CD8-positive, alpha-beta memory T cell (primary cell): ENCODE results near the gene PSKH1. TPM values are rescaled to one million over a fixed set of nuclear protein-coding genes. Genes with fewer than 3 reads are reported as not detected.

ENCODE experiments used
- CTCF ChIA-PET: fragments of 350-600 bp; sonication (Branson Sonifier 250); formaldehyde crosslinking; loops from one replicate; lab custom pipeline; 2021; ENCODE audit warnings: antibody characterized with exemption; lab: Charles Lee
- POLR2A ChIA-PET: fragments of 350-600 bp; sonication (Branson Sonifier 250); formaldehyde crosslinking; loops from one replicate; lab custom pipeline; 2021; ENCODE audit warnings: antibody characterized with exemption; lab: Charles Lee
- DNase-seq, 5 donors: peaks; one replicate each; pipeline versions ENCODE4 v3.0.0 to v3.0.0-alpha.2; 2020 to 2022; ENCODE audit warnings: mixed read lengths in 1 of 5
- H3K27ac ChIP-seq: one replicate; pipeline ENCODE4 v1.7.0; 2013; ENCODE audit warnings: low read depth, mild to moderate bottlenecking, low read length, moderate library complexity
- H3K27me3 ChIP-seq: 2 replicates; pipeline ENCODE4 v1.7.0; 2013; ENCODE audit warnings: low read length, mild to moderate bottlenecking; ENCODE audit not compliant: insufficient read depth, poor library complexity, severe bottlenecking
- H3K36me3 ChIP-seq: 2 replicates; pipeline ENCODE4 v1.7.0; 2013; ENCODE audit warnings: mild to moderate bottlenecking, low read length, moderate library complexity; ENCODE audit not compliant: insufficient read depth
- H3K4me1 ChIP-seq: 2 replicates; pipeline ENCODE4 v1.7.0; 2013; ENCODE audit warnings: mild to moderate bottlenecking, low read length, moderate library complexity; ENCODE audit not compliant: insufficient read depth
- H3K4me3 ChIP-seq: 2 replicates; pipeline ENCODE4 v1.7.0; 2013; ENCODE audit warnings: mild to moderate bottlenecking, low read length
- H3K9me3 ChIP-seq: 2 replicates; pipeline ENCODE4 v1.7.0; 2013; ENCODE audit warnings: mild to moderate bottlenecking, low read length
- H3K27ac Mint-ChIP-seq, 8 donors: one replicate each; pipeline ENCODE4 v1.8.0; 2020 to 2021; ENCODE audit warnings: mixed read lengths in 8 of 8, mild to moderate bottlenecking in 6 of 8, inconsistent platforms in 3 of 8, moderate library complexity in 3 of 8
- H3K27me3 Mint-ChIP-seq, 2 donors: one replicate each; pipeline ENCODE4 v1.8.0; 2020 to 2021; ENCODE audit warnings: mixed read lengths in 2 of 2, mild to moderate bottlenecking in 1 of 2, moderate library complexity in 1 of 2
- H3K36me3 Mint-ChIP-seq, 3 donors: one replicate each; pipeline ENCODE4 v1.8.0; 2020 to 2021; ENCODE audit warnings: mixed read lengths in 3 of 3, inconsistent platforms in 1 of 3, mild to moderate bottlenecking in 1 of 3
- H3K4me1 Mint-ChIP-seq, 3 donors: one replicate each; pipeline ENCODE4 v1.8.0; 2020 to 2021; ENCODE audit warnings: mixed read lengths in 3 of 3, inconsistent platforms in 1 of 3, mild to moderate bottlenecking in 1 of 3
- H3K4me3 Mint-ChIP-seq, 7 donors: one replicate each; pipeline ENCODE4 v1.8.0; 2020 to 2021; ENCODE audit warnings: mixed read lengths in 7 of 7, mild to moderate bottlenecking in 6 of 7, moderate library complexity in 4 of 7, inconsistent platforms in 2 of 7
- H3K9me3 Mint-ChIP-seq, 5 donors: one replicate each; pipeline ENCODE4 v1.8.0; 2020 to 2022; ENCODE audit warnings: mixed read lengths in 5 of 5, mild to moderate bottlenecking in 3 of 5, moderate library complexity in 2 of 5, inconsistent platforms in 1 of 5
- polyA plus RNA-seq: library from polyadenylated mRNA; unstranded; fragments of 300-500 nt; fragmentation: Illumina TruSeq; gene quantifications from one replicate; pipeline ENCODE4 v1.2.3, GENCODE V29; 2021
- total RNA-seq, 2 experiments: library from RNA; stranded (reverse); gene quantifications; one replicate each; pipeline ENCODE4 v1.2.3, GENCODE V29; 2021

The PSKH1 gene
- total and polyA plus RNA-seq, 3 experiments from 2014 or later, result 13.6 to 27.0 (median 14.5) TPM

DNA sequence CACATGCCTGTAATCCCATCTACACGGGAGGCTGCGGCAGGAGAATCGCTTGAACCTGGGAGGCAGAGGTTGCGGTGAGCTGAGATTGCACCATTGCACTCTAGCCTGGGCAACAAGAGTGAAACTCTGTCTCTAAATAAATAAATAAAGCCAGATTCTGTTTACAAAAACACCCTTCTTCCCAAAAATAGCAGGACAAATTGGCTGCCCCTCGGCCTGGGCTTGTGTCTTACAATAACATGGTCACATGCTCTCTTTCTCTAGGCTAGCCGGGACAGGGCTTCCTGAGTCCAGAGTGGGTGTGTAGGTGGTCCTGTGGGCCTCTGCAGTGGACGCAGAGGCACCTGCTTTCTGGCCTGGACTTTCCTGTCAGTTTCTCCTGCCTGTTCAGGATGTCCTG, 23.4 kb upstream of the PSKH1 start:
- H3K4me1 ChIP-seq, result peaks cover 19% of the 10 kb centered on the region
- no peaks in the 10 kb centered on the region for H3K9me3 Mint-ChIP-seq
- H3K9me3 ChIP-seq, result no peaks in the 10 kb centered on the region
- H3K4me3 ChIP-seq, result no peak overlapping the region
- no peaks in the 10 kb centered on the region for H3K27me3 ChIP-seq
- H3K36me3 Mint-ChIP-seq, result peaks cover 0 to 59% (median 7%) of the 10 kb centered on the region in 3 donors
- DNase-seq, result no peak
- H3K27ac ChIP-seq, result no peak overlapping the region
- CTCF ChIA-PET, result interaction anchor here (1.7 kb wide), 1 partner anchor 14 kb away, joined by 5 read pairs; no protein-coding TSS in a partner anchor
- H3K4me1 Mint-ChIP-seq, result peaks cover 19 to 24% (median 23%) of the 10 kb centered on the region in 3 donors
- POLR2A ChIA-PET, result interaction anchor here (0.6 kb wide), 1 partner anchor 16 kb away, joined by 3 read pairs; no protein-coding TSS in a partner anchor
- H3K4me3 Mint-ChIP-seq, result no peak overlapping the region
- peak overlapping the region in 1 of 8 donors; percentile 74 for H3K27ac Mint-ChIP-seq
- peaks cover 6% of the 10 kb centered on the region for H3K36me3 ChIP-seq
- H3K27me3 Mint-ChIP-seq, result no peaks in the 10 kb centered on the region

DNA sequence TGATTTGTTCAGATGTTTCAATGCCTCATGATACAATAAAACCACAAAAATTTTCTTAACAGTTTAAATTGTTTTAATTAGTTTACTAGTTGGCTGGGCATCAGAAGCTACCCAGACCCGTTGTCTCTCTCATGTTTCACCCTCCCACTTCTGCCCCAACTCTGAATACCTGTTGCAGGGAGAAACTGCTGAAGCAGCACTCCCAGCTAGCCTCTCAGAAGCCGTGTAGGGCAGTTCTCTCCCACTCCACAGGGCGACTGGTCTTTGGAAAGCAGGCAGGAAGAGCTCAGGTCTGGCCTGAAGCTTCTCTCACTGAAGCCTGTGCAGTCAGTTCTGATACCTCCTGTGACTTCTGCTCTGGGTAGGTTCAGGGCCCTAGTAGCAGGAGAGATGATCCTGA, 21.8 kb upstream of the PSKH1 start:
- POLR2A ChIA-PET, result interaction anchor here (0.8 kb wide), 1 partner anchor 22 kb away, joined by 4 read pairs; the partner anchor contains the start of gene PSKH1
- Histone ChIP-seq H3K9me3 (no peaks in the 10 kb centered on the region), H3K4me1 (peaks cover 35% of the 10 kb centered on the region), H3K4me3 (no peak overlapping the region), H3K27me3 (no peaks in the 10 kb centered on the region), H3K27ac (no peak overlapping the region), H3K36me3 (peaks cover 7% of the 10 kb centered on the region)
- Mint-ChIP-seq H3K9me3 (no peaks in the 10 kb centered on the region), H3K27ac (peak overlapping the region in 4 of 8 donors; percentile 24 to 88 (median 48)), H3K27me3 (no peaks in the 10 kb centered on the region), H3K4me3 (peak overlapping the region in 4 of 7 donors; percentile 86 to 96 (median 92)), H3K4me1 (peaks cover 33 to 40% (median 39%) of the 10 kb centered on the region in 3 donors), H3K36me3 (peaks cover 0 to 59% (median 7%) of the 10 kb centered on the region in 3 donors)
- CTCF ChIA-PET, result interaction anchor here (1.1 to 1.7 kb wide), 4 partner anchors 12 to 205 kb away, joined by 3 to 6 read pairs (median 5); partner anchors contain the start of genes C16orf86 and ENKD1
- DNase-seq, result no peak

DNA sequence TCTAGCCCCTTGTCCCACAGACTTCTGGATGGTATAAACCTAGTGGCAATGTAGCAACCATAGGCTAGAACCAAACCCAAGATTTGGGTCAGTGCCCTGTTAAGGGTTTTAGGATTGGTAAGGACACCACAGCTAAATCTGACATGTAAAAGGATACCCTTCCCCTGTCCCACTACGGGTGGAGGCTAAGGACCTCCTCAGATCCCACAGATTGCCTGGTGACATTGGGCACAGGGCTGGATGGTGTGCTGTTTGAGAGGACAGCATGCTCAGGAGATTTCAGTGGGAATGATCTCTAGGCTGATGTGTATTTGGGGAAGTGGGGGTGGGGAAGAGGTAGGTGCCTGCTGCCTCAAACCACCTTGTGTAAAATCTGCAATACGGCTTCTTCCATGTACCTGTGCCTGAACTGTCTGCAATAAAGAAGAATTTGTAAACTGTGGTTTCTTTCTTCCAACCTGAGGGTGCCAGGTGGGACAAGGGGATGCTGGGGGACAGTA, 20.9 kb upstream of the PSKH1 start:
- H3K27ac ChIP-seq, result peak overlapping the region; percentile 91
- POLR2A ChIA-PET, result interaction anchor here (0.6 to 0.8 kb wide), 2 partner anchors 21 to 34 kb away, joined by 4 read pairs; partner anchors contain the start of gene PSKH1
- H3K36me3 Mint-ChIP-seq, result peaks cover 0 to 60% (median 7%) of the 10 kb centered on the region in 3 donors
- H3K36me3 ChIP-seq, result peaks cover 17% of the 10 kb centered on the region
- H3K9me3 Mint-ChIP-seq, result no peaks in the 10 kb centered on the region
- peaks cover 33 to 42% (median 39%) of the 10 kb centered on the region in 3 donors for H3K4me1 Mint-ChIP-seq
- no peak for DNase-seq
- H3K27me3 ChIP-seq, result no peaks in the 10 kb centered on the region
- H3K27me3 Mint-ChIP-seq, result no peaks in the 10 kb centered on the region
- no peaks in the 10 kb centered on the region for H3K9me3 ChIP-seq
- peaks cover 35% of the 10 kb centered on the region for H3K4me1 ChIP-seq
- H3K27ac Mint-ChIP-seq, result peak overlapping the region; percentile 88 to 96 (median 92)
- peak overlapping the region; percentile 86 to 96 (median 93) for H3K4me3 Mint-ChIP-seq
- CTCF ChIA-PET, result interaction anchor here (1.0 to 1.6 kb wide), 4 partner anchors 27 to 206 kb away, joined by 3 to 6 read pairs (median 4); partner anchors contain the start of genes C16orf86 and ENKD1
- peak overlapping the region; percentile 79 for H3K4me3 ChIP-seq

DNA sequence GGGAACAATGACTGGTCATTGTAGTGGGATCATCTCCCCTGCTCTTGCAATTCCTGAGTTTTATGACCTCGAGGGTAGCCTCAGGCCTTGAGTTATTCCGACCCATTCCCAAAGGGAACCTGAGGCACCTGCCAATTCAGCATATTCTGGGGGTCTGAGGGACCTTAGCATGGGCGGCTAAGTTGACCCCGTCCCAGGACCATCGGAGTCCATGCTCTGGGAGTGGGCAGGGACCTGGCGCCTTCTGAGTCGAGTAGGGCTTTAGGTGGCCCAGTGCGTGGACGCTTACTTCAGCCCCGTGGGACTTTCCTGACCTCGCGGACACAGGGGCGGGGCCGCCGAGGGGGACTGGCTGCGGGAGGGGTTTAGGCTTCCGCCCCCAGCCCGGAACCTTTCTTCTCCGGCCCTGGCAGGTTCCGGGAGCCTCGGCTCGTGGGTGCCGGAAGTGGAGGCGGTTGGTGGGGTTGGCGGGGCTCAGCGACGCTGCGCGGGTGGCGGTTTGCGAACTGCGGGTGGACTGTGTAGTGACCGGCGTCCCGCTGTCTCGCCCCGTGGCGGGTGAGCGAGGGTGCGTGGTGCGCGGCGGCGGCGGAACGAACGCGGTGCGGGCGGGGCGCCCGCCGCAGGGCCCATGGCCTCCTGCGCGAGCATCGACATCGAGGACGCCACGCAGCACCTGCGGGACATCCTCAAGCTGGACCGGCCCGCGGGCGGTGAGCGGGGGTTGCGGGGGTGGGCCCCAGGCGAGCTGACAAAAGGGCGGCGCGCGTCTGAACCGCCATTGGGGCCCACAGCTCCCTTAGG, 20.2 kb upstream of the PSKH1 start, which contains the start of gene EDC4:
Gene EDC4, plus strand, starts transcription at position 422 of the 804 bp plus-strand sequence. Its CDS starts 210 bp downstream, at position 632.
- Histone ChIP-seq H3K27me3 (no peaks in the 10 kb centered on the region), H3K36me3 (peaks cover 20% of the 10 kb centered on the region), H3K4me3 (peak within 1 kb of the TSS; percentile 79), H3K4me1 (peaks cover 35% of the 10 kb centered on the region), H3K27ac (peak within 1 kb of the TSS; percentile 91), H3K9me3 (no peaks in the 10 kb centered on the region)
- Mint-ChIP-seq H3K27me3 (no peaks in the 10 kb centered on the region), H3K9me3 (no peaks in the 10 kb centered on the region), H3K4me3 (peak within 1 kb of the TSS; percentile 91 to 96 (median 93)), H3K27ac (peak within 1 kb of the TSS; percentile 88 to 96 (median 94)), H3K36me3 (peaks cover 0 to 65% (median 7%) of the 10 kb centered on the region in 3 donors), H3K4me1 (peaks cover 33 to 42% (median 39%) of the 10 kb centered on the region in 3 donors)
- CTCF ChIA-PET, result interaction anchor here (0.7 to 2.9 kb wide), 9 partner anchors 11 to 63 kb away, joined by 3 to 15 read pairs (median 3); partner anchors contain the start of gene NRN1L
- peak; percentile 81 to 91 (median 84) for DNase-seq
- POLR2A ChIA-PET, result interaction anchor here (1.0 to 1.4 kb wide), 5 partner anchors 29 to 66 kb away, joined by 3 to 8 read pairs (median 5); partner anchors contain the start of genes PSMB10, RANBP10 and TSNAXIP1

DNA sequence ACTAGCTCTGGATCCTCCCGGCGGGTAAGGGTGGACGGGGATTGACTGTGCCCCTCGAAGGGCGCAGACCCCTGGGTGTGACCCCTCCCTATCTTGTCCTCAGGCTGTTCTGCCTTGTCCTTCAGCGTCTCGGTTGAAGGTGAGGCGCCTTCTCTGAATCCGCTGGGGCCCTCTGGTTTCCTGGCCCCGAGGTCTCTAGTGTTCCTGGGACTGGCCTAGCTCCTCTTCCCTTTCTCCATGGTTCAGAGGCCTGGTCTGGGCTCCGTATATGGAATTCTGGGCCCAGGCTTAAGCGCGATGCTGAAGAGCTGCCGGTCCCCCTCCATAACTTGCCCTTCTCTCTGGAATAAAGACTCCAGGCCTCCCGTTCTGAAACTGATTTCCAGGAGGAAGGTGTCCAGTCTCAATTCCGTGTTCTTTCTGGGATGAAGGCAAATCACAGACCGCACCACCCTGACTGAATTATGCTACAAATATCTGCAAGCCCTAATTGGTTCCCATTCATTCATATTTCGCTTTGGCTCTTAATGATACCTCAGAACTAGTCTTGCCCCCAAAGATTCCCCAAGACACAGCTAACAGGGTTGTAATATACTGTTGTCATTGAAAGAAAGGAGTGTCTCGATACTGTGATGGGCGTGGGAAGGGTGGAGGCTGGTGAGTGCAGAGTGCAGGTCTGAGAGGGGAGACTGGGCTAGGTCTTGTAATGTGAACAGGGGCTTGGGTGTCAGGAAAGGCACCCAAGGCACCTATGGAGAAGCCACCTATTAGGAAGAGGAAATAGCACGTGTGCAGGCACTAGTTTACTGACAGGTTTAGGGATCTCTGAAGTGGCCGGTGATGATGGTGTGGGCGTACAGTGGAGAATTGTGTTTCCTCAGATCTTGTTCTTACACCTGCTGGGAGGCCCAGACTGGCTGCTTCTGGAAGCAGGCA, 19.4 kb upstream of the PSKH1 start:
- CTCF ChIA-PET, result interaction anchor here (0.6 to 2.9 kb wide), 9 partner anchors 10 to 62 kb away, joined by 3 to 15 read pairs (median 3); partner anchors contain the start of gene NRN1L
- no peaks in the 10 kb centered on the region for H3K9me3 ChIP-seq
- peaks cover 26% of the 10 kb centered on the region for H3K36me3 ChIP-seq
- H3K27ac ChIP-seq, result peak overlapping the region; percentile 91
- H3K4me3 ChIP-seq, result peak overlapping the region; percentile 79
- Mint-ChIP-seq H3K4me3 (peak overlapping the region; percentile 91 to 96 (median 93)), H3K27me3 (no peaks in the 10 kb centered on the region), H3K9me3 (no peaks in the 10 kb centered on the region), H3K4me1 (peaks cover 33 to 42% (median 39%) of the 10 kb centered on the region in 3 donors), H3K36me3 (peaks cover 0 to 65% (median 7%) of the 10 kb centered on the region in 3 donors), H3K27ac (peak overlapping the region; percentile 85 to 96 (median 92))
- POLR2A ChIA-PET, result interaction anchor here (0.6 to 1.4 kb wide), 7 partner anchors 30 to 354 kb away, joined by 3 to 8 read pairs (median 4); partner anchors contain the start of genes PSMB10, RANBP10 and TSNAXIP1
- peaks cover 35% of the 10 kb centered on the region for H3K4me1 ChIP-seq
- no peak for DNase-seq
- H3K27me3 ChIP-seq, result no peaks in the 10 kb centered on the region

DNA sequence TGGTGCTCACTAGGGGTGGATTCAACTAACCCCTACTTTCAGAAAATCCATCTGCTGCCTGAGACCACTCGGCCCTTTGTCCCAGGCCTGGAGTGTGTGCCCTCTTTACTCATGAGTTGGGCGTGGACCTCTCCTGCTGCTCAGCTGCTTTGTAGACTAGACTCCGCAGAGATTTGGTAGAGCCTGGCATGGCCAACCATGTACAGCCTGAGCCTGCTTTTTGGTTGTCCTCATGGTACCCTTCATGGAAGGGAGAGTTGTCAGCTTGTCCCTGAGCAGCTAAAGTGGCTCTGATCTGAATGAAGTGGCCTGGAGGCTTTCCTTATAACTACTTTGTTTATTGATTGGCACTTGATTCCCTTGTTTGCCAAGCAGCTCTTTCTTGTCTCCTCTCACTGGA, 18.7 kb upstream of the PSKH1 start:
- Histone ChIP-seq H3K27ac (no peak overlapping the region), H3K9me3 (no peaks in the 10 kb centered on the region), H3K36me3 (peaks cover 32% of the 10 kb centered on the region), H3K4me1 (peaks cover 35% of the 10 kb centered on the region), H3K4me3 (peak overlapping the region; percentile 79), H3K27me3 (no peaks in the 10 kb centered on the region)
- peak overlapping the region; percentile 91 to 96 (median 93) for H3K4me3 Mint-ChIP-seq
- no peak for DNase-seq
- H3K9me3 Mint-ChIP-seq, result no peaks in the 10 kb centered on the region
- no peaks in the 10 kb centered on the region for H3K27me3 Mint-ChIP-seq
- ChIA-PET CTCF (interaction anchor here (1.9 to 2.9 kb wide), 2 partner anchors 9 to 58 kb away, joined by 5 to 15 read pairs; partner anchors contain the start of gene NRN1L), POLR2A (interaction anchor here (0.6 to 1.4 kb wide), 5 partner anchors 58 to 354 kb away, joined by 3 to 8 read pairs (median 3); partner anchors contain the start of genes RANBP10 and TSNAXIP1)
- peaks cover 0 to 69% (median 7%) of the 10 kb centered on the region in 3 donors for H3K36me3 Mint-ChIP-seq
- peak overlapping the region in 7 of 8 donors; percentile 69 to 96 (median 93) for H3K27ac Mint-ChIP-seq
- H3K4me1 Mint-ChIP-seq, result peaks cover 33 to 42% (median 39%) of the 10 kb centered on the region in 3 donors
